DND-41 (cell line): ENCODE data around the gene C12orf75.

Source experiments
- EZH2 ChIP-seq: IDR thresholded peaks from 3 replicates; pipeline ENCODE4 v1.6.1; 2012; ENCODE audit warnings: borderline replicate concordance, low read depth, mild to moderate bottlenecking, moderate library complexity, low read length, inconsistent platforms; ENCODE audit not compliant: severe bottlenecking
- TF ChIP-seq, protein P1 (sequence below): IDR thresholded peaks from 2 replicates; pipeline ENCODE4 v1.5.1; 2012; ENCODE audit warnings: borderline replicate concordance, low read length, moderate library complexity, mild to moderate bottlenecking; ENCODE audit not compliant: poor library complexity, severe bottlenecking; ENCODE audit errors: extremely low read depth

DNA sequence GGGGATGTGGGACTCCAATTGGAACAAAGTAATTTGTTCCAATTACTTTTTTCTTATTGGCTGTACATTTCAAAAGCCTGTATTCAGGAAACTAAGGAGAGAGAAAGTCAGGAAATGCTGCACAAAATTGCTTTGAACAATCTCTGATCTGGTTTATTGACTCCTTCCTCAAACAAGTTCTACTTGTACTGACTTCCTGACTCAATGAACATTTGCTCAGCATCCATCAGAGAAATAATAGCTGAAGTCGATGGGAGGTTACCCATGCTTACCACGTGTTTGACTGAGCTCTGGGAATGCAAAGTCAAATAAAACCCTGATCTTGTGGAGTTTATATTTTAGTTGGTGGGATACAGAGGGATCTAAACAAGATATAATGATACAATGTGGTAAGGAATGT lies 15.4 kb upstream of the C12orf75 start:
- TF ChIP-seq, protein P1, sequence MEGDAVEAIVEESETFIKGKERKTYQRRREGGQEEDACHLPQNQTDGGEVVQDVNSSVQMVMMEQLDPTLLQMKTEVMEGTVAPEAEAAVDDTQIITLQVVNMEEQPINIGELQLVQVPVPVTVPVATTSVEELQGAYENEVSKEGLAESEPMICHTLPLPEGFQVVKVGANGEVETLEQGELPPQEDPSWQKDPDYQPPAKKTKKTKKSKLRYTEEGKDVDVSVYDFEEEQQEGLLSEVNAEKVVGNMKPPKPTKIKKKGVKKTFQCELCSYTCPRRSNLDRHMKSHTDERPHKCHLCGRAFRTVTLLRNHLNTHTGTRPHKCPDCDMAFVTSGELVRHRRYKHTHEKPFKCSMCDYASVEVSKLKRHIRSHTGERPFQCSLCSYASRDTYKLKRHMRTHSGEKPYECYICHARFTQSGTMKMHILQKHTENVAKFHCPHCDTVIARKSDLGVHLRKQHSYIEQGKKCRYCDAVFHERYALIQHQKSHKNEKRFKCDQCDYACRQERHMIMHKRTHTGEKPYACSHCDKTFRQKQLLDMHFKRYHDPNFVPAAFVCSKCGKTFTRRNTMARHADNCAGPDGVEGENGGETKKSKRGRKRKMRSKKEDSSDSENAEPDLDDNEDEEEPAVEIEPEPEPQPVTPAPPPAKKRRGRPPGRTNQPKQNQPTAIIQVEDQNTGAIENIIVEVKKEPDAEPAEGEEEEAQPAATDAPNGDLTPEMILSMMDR, result no peak
- TF ChIP-seq EZH2, result no peak
